GM18526 (cell line): ENCODE measurements around the gene TOGARAM2.

Experiments
- POLR2A ChIP-seq: IDR thresholded peaks from 3 replicates; pipeline ENCODE4 v1.6.1; 2011; ENCODE audit not compliant: insufficient read length; ENCODE audit errors: extremely low read depth

The TOGARAM2 gene

GRCh38 chr2:29006092-29006979 is 25.2 kb downstream of the TOGARAM2 start:
- TF ChIP-seq POLR2A = no peak

GRCh38 chr2:29006980-29007301 is 25.8 kb downstream of the TOGARAM2 start:
- no peak for TF ChIP-seq POLR2A

- TF ChIP-seq POLR2A = no peak
Measured at GRCh38 chr2:29009270-29009669, 28.2 kb downstream of the TOGARAM2 start.

- no peak for TF ChIP-seq POLR2A
Measured at GRCh38 chr2:29009711-29010677, 28.9 kb downstream of the TOGARAM2 start.

GRCh38 chr2:29010946-29011345 is 29.8 kb downstream of the TOGARAM2 start:
- TF ChIP-seq POLR2A = no peak

GRCh38 chr2:29011418-29012060 is 30.4 kb downstream of the TOGARAM2 start:
- no peak for TF ChIP-seq POLR2A

- TF ChIP-seq POLR2A = no peak
Measured at GRCh38 chr2:29012211-29012681, 31.1 kb downstream of the TOGARAM2 start.

GRCh38 chr2:29013057-29013780 is 32.1 kb downstream of the TOGARAM2 start:
- no peak for TF ChIP-seq POLR2A

GRCh38 chr2:29014331-29014730 is 33.2 kb downstream of the TOGARAM2 start:
- no peak for TF ChIP-seq POLR2A

GRCh38 chr2:29014811-29015421 is 33.8 kb downstream of the TOGARAM2 start:
- no peak for TF ChIP-seq POLR2A

- TF ChIP-seq POLR2A = no peak
Measured at GRCh38 chr2:29015701-29016470, 34.8 kb downstream of the TOGARAM2 start.

- TF ChIP-seq POLR2A = no peak
Measured at GRCh38 chr2:29016504-29016903, 35.4 kb downstream of the TOGARAM2 start.

- no peak for TF ChIP-seq POLR2A
Measured at GRCh38 chr2:29017716-29018435, 36.8 kb downstream of the TOGARAM2 start.
